Fibroblast of the aortic adventitia (primary cell): Measurements from ENCODE around the gene DNAAF3. TPM values are rescaled to one million over a fixed set of nuclear protein-coding genes. Genes with fewer than 3 reads are reported as not detected.
A peak's percentile ranks its signal among the peaks of the same experiment; 100 is the strongest.
"Not testable (repeated sequence)": the region's sequence is repeated elsewhere in the genome, so short reads cannot be mapped to it uniquely, and the experiment has no call there.

Experiments used
- DNase-seq: peaks from one replicate; pipeline ENCODE4 v3.0.0-alpha.2; 2010; ENCODE audit warnings: low read depth
- H3K4me3 ChIP-seq: 2 replicates; pipeline ENCODE4 v1.5.1; 2011; ENCODE audit warnings: low read depth, mild to moderate bottlenecking, control low read depth, low read length, moderate library complexity
- CTCF ChIP-seq: IDR thresholded peaks from 2 replicates; pipeline ENCODE4 v1.5.1; 2011; ENCODE audit warnings: mild to moderate bottlenecking, low read length, control low read depth, inconsistent platforms; ENCODE audit not compliant: insufficient read depth
- total RNA-seq: library from RNA; depleted of rRNA; stranded (reverse); fragments of >200 nt; gene quantifications from 2 replicates; pipeline ENCODE4 v1.2.3, GENCODE V29; 2012; ENCODE audit warnings: low replicate concordance

The DNAAF3 gene
- total RNA-seq, 1 donor = 1.5 TPM

GRCh38 chr19:55206664-55207500 lies 40.5 kb upstream of the DNAAF3 start:
- peak overlapping the region; percentile 66 for H3K4me3 ChIP-seq
- peak; percentile 92 for DNase-seq
- no peak for TF ChIP-seq CTCF

DNA sequence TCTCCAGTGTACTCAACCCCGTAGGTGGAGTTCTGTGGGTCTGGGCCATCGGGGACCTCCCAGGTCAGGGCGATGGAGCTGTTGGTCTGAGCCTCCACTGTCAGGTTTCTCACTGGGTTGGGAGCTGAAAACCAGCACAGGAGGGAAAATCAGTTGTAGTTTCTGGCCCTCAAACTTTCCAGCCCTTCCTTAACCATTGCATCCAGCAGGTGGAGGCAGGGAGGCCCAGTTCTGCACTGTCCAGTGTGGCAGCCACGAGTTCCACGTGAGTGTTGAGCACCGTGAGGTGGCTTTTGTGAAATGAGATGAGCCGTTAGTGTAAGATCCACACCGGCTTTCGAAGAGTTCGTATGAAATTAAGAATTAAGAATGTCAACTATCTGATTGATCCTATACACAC lies 35.8 kb upstream of the DNAAF3 start:
- DNase-seq, H3K4me3 ChIP-seq: not testable (repeated sequence)
- peak; percentile 36 for TF ChIP-seq CTCF

- DNase-seq = no peak
- no peak overlapping the region for H3K4me3 ChIP-seq
- TF ChIP-seq CTCF = no peak
Measured at GRCh38 chr19:55199620-55200204, 33.3 kb upstream of the DNAAF3 start.

- H3K4me3 ChIP-seq = no peak overlapping the region
- TF ChIP-seq CTCF = no peak
- no peak for DNase-seq
Measured at GRCh38 chr19:55198651-55199050, 32.2 kb upstream of the DNAAF3 start.

- no peak for DNase-seq
- H3K4me3 ChIP-seq = no peak overlapping the region
- TF ChIP-seq CTCF = no peak
Measured at GRCh38 chr19:55197528-55197927, 31.1 kb upstream of the DNAAF3 start.

- no peak for DNase-seq
- no peak for TF ChIP-seq CTCF
- no peak overlapping the region for H3K4me3 ChIP-seq
Measured at GRCh38 chr19:55196803-55197202, 30.4 kb upstream of the DNAAF3 start.
